Neural cell (in vitro differentiated cells): ENCODE data around the gene DISP3. TPM values are rescaled to one million over a fixed set of nuclear protein-coding genes. Genes with fewer than 3 reads are reported as not detected.

Experiments used
- H2AFZ ChIP-seq: fragments of 200-600, 300-800 bp; sonication (generic), shearing (Covaris generic); 2 replicates; pipeline ENCODE4 v1.6.0; 2014; ENCODE audit warnings: low read depth, mild to moderate bottlenecking, antibody characterized with exemption, low read length, moderate library complexity
- H3F3A ChIP-seq: fragments of 200-600 bp; shearing (Covaris generic); 2 replicates; pipeline ENCODE4 v1.6.1; 2016; ENCODE audit warnings: mild to moderate bottlenecking, moderate library complexity, mixed read lengths, antibody characterized with exemption, low read length; ENCODE audit not compliant: insufficient read depth, poor library complexity, severe bottlenecking
- H3K27ac ChIP-seq: fragments of 200-600, 300-800 bp; sonication (generic), shearing (Covaris generic); 2 replicates; pipeline ENCODE4 v1.5.1; 2014; ENCODE audit warnings: mild to moderate bottlenecking, low read length, moderate library complexity
- H3K27me3 ChIP-seq: fragments of 300-800, 200-600 bp; sonication (generic), shearing (Covaris generic); 2 replicates; pipeline ENCODE4 v1.6.0; 2014; ENCODE audit warnings: mild to moderate bottlenecking, low read depth, low read length, moderate library complexity; ENCODE audit not compliant: insufficient read depth
- H3K36me3 ChIP-seq: fragments of 300-800, 200-600 bp; sonication (generic), shearing (Covaris generic); 2 replicates; pipeline ENCODE4 v1.5.1; 2014; ENCODE audit warnings: mild to moderate bottlenecking, antibody characterized with exemption, low read length, moderate library complexity; ENCODE audit not compliant: insufficient read depth
- H3K4me2 ChIP-seq: fragments of 300-800, 200-600 bp; sonication (generic), shearing (Covaris generic); 2 replicates; pipeline ENCODE4 v1.6.0; 2014; ENCODE audit warnings: mild to moderate bottlenecking, low read length
- H3K4me3 ChIP-seq: fragments of 300-800, 200-600 bp; sonication (generic), shearing (Covaris generic); 2 replicates; pipeline ENCODE4 v1.5.1; 2014; ENCODE audit warnings: mild to moderate bottlenecking, low read length, moderate library complexity
- H3K79me2 ChIP-seq: fragments of 200-600 bp; shearing (Covaris generic); replicated peaks from 2 replicates; pipeline ENCODE4 v1.6.0; 2014; ENCODE audit warnings: mild to moderate bottlenecking, low read length, moderate library complexity; ENCODE audit not compliant: insufficient read depth
- H3K9ac ChIP-seq: fragments of 300-800, 200-600 bp; sonication (generic), shearing (Covaris generic); 2 replicates; pipeline ENCODE4 v1.6.1; 2016; ENCODE audit warnings: mild to moderate bottlenecking, low read length, mixed read lengths
- H3K9me2 ChIP-seq: fragments of 200-600 bp; shearing (Covaris generic); 2 replicates; pipeline ENCODE4 v1.6.1; 2016; ENCODE audit warnings: mild to moderate bottlenecking, low read length, mixed read lengths; ENCODE audit not compliant: insufficient read depth
- H3K9me3 ChIP-seq: fragments of 200-600, 300-800 bp; sonication (generic), shearing (Covaris generic); 2 replicates; pipeline ENCODE4 v1.6.1; 2016; ENCODE audit warnings: mild to moderate bottlenecking, mixed run types, low read length, moderate library complexity, mixed read lengths
- H4K20me1 ChIP-seq: fragments of 200-600 bp; shearing (Covaris generic); 2 replicates; pipeline ENCODE4 v1.6.1; 2016; ENCODE audit warnings: mild to moderate bottlenecking, mixed run types; ENCODE audit not compliant: insufficient read depth
- CTCF ChIP-seq: fragments of 450-650 bp; IDR thresholded peaks from 2 replicates; pipeline ENCODE4 v1.5.1; 2014; ENCODE audit warnings: antibody characterized with exemption, mild to moderate bottlenecking, moderate library complexity; ENCODE audit not compliant: poor library complexity, severe bottlenecking
- EP300 ChIP-seq: fragments of 450-650 bp; conservative IDR thresholded peaks from 2 replicates; pipeline ENCODE4 v1.6.1; 2014; ENCODE audit warnings: antibody characterized with exemption, mild to moderate bottlenecking, moderate library complexity; ENCODE audit not compliant: poor library complexity, severe bottlenecking
- EZH2 ChIP-seq: fragments of 200-600, 300-800 bp; shearing (Covaris generic), sonication (generic); IDR thresholded peaks from 2 replicates; pipeline ENCODE4 v1.6.1; 2014; ENCODE audit warnings: antibody characterized with exemption, low read length, borderline replicate concordance, mild to moderate bottlenecking; ENCODE audit not compliant: insufficient read depth, poor library complexity, severe bottlenecking
- MXI1 ChIP-seq: fragments of 450-650 bp; conservative IDR thresholded peaks from 2 replicates; pipeline ENCODE4 v1.6.1; 2014; ENCODE audit warnings: antibody characterized with exemption, mild to moderate bottlenecking; ENCODE audit not compliant: poor library complexity, severe bottlenecking
- POLR2AphosphoS5 ChIP-seq: IDR thresholded peaks from 2 replicates; pipeline ENCODE4 v1.6.1; 2012
- RAD21 ChIP-seq: fragments of 450-650 bp; conservative IDR thresholded peaks from 2 replicates; pipeline ENCODE4 v1.6.1; 2014; ENCODE audit warnings: antibody characterized with exemption, mild to moderate bottlenecking, moderate library complexity
- REST ChIP-seq: IDR thresholded peaks from 2 replicates; pipeline ENCODE4 v1.6.1; 2012; ENCODE audit warnings: borderline replicate concordance
- SMC3 ChIP-seq: fragments of 450-650 bp; conservative IDR thresholded peaks from 2 replicates; pipeline ENCODE4 v1.6.1; 2014; ENCODE audit warnings: antibody characterized with exemption, mild to moderate bottlenecking, moderate library complexity; ENCODE audit not compliant: poor library complexity
- TAF1 ChIP-seq: IDR thresholded peaks from 2 replicates; pipeline ENCODE4 v1.6.1; 2012; ENCODE audit warnings: low read depth
- polyA plus RNA-seq: library from polyadenylated mRNA; depleted of rRNA; stranded (reverse); fragments of >200 nt; gene quantifications from 2 replicates; pipeline ENCODE4 v1.2.3, GENCODE V29; 2014

Gene DISP3
- polyA plus RNA-seq, 1 donor from 2014 or later, result 14.9 TPM

- Histone ChIP-seq H3K9me3 (no peaks in the 10 kb centered on the region), H3K79me2 (no peaks in the 10 kb centered on the region), H3K4me2 (no peak overlapping the region), H3K9ac (no peak overlapping the region), H4K20me1 (no peaks in the 10 kb centered on the region), H2AFZ (no peak overlapping the region), H3K27me3 (no peaks in the 10 kb centered on the region), H3K9me2 (no peaks in the 10 kb centered on the region), H3K36me3 (no peaks in the 10 kb centered on the region), H3F3A (no peaks in the 10 kb centered on the region), H3K4me3 (no peak overlapping the region), H3K27ac (no peak overlapping the region)
- TF ChIP-seq RAD21 (no peak), REST (no peak), EZH2 (no peak), CTCF (no peak), MXI1 (no peak), SMC3 (no peak), POLR2AphosphoS5 (no peak), TAF1 (no peak)
Observed at GRCh38 chr1:11472284-11472683, 6.7 kb upstream of the DISP3 start.

- Histone ChIP-seq H3F3A (no peaks in the 10 kb centered on the region), H3K27ac (no peak overlapping the region), H3K9me3 (no peaks in the 10 kb centered on the region), H3K36me3 (no peaks in the 10 kb centered on the region), H3K27me3 (no peaks in the 10 kb centered on the region), H3K4me3 (no peak overlapping the region), H3K79me2 (no peaks in the 10 kb centered on the region), H2AFZ (no peak overlapping the region), H3K9me2 (no peaks in the 10 kb centered on the region), H4K20me1 (no peaks in the 10 kb centered on the region), H3K4me2 (no peak overlapping the region), H3K9ac (no peak overlapping the region)
- TF ChIP-seq POLR2AphosphoS5, result no peak
- no peak for TF ChIP-seq CTCF
- TF ChIP-seq RAD21, result no peak
- TF ChIP-seq TAF1, result no peak
- TF ChIP-seq EP300, result no peak
- no peak for TF ChIP-seq MXI1
- no peak for TF ChIP-seq SMC3
- no peak for TF ChIP-seq EZH2
- TF ChIP-seq REST, result no peak
Observed at GRCh38 chr1:11472741-11473140, 6.2 kb upstream of the DISP3 start.
